ENCODE data around the gene FAM110D.

FAM110D gene

DNA sequence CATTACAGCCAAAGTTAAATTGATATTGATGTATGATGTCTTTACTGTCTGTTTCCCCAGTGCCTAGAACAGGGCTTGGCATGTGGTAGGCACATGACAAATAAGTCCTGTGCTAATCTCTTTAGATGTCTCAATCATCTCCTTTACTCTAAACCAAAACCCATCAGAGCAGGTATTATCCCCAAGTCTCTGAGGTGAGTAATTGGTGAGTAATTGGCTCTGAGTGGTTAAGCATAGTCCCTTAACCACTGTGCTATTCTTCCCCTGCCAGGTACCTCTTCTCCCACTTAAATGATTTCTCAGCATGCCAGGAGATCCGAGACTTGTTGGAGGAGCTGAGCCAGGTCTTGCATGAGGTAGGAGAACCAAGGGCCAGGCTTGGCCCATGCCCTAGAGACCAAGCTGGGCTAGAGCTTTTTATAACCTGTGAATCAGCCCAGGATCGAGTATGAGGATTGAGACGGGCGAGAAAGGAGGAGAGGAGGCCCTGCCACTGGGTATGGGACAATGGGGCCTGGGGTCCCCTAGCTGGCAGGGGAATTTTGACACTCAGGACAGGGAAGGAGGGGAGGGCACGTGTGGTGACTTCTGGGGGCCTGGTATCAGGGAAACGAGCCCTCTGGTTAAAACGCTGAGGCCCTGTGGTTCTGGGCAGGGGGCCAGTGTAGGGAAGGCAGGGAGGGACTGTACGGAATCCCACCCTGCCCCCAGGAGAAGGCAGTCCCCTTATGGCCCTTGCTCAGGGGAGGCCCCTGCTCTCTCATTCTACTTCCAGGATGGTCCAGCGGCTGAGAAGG is 22.9 kb downstream of the FAM110D start:
- no peak overlapping the region for H3K4me3 ChIP-seq (ENCODE audit: low read depth, low read length)
- TF ChIP-seq, protein P1, sequence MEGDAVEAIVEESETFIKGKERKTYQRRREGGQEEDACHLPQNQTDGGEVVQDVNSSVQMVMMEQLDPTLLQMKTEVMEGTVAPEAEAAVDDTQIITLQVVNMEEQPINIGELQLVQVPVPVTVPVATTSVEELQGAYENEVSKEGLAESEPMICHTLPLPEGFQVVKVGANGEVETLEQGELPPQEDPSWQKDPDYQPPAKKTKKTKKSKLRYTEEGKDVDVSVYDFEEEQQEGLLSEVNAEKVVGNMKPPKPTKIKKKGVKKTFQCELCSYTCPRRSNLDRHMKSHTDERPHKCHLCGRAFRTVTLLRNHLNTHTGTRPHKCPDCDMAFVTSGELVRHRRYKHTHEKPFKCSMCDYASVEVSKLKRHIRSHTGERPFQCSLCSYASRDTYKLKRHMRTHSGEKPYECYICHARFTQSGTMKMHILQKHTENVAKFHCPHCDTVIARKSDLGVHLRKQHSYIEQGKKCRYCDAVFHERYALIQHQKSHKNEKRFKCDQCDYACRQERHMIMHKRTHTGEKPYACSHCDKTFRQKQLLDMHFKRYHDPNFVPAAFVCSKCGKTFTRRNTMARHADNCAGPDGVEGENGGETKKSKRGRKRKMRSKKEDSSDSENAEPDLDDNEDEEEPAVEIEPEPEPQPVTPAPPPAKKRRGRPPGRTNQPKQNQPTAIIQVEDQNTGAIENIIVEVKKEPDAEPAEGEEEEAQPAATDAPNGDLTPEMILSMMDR (conservative IDR thresholded peaks at IDR 0.05; ENCODE audit: low read depth, low read length): no peak
- DNase-seq (ENCODE audit: low read depth): no peak

DNA sequence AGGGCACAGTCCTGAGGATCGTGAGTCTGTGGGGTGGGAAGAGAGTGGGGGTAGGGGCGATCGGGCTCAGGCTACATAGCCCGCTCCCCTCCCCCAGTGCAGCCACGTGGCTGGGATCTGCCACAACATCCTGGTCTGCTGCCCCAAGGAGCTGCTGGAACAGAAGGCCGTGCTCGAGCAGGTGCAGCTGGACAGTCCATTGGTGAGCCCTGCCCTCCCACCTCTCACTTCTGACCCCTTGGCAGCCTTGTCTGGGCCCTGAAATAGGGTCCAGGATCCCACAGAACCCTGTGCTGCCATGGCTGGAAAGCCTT is 23.5 kb downstream of the FAM110D start:
- TF ChIP-seq, protein P1 (conservative IDR thresholded peaks at IDR 0.05; ENCODE audit: low read depth, low read length): no peak
- no peak for DNase-seq (ENCODE audit: low read depth)
- no peak overlapping the region for H3K4me3 ChIP-seq (ENCODE audit: low read depth, low read length)

DNA sequence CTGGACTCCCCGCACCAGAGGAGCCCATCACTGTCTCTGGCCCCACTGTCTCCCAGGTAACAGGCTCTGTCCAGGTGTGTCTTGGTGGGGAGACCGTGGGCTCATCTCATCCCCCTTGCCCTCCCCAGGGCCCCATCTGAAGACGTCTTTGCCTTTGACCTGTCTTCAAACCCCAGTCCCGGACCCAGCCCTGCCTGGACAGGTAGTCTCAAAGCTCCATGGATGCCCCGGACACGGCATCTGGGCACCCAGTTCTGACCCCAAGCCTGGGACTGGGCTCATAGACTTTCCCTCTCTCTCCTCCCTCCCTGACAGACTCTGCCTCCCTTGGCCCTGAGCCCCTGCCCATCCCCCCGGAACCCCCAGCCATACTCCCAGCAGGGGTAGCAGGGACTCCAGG is 25.2 kb downstream of the FAM110D start:
- no peak for DNase-seq (ENCODE audit: low read depth)
- no peak overlapping the region for H3K4me3 ChIP-seq (ENCODE audit: low read depth, low read length)
- TF ChIP-seq, protein P1 (conservative IDR thresholded peaks at IDR 0.05; ENCODE audit: low read depth, low read length): no peak

DNA sequence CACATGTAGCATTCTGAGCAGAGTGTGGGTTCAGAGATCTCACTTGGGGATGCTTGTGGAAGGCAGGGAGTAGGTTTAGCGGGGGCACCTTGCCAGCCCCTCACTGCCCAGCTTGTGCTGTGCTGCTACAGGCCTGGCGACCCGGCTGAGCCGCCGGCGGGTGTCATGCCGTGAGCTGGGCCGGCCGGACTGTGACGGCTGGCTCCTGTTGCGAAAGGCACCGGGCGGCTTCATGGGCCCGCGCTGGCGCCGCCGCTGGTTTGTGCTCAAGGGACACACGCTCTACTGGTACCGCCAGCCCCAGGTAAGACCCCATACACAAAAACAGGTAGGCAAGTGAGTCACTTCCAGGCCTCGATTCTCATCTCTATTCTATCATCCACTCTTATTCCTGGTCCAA is 26.0 kb downstream of the FAM110D start:
- no peak overlapping the region for H3K4me3 ChIP-seq (ENCODE audit: low read depth, low read length)
- no peak for DNase-seq (ENCODE audit: low read depth)
- TF ChIP-seq, protein P1 (conservative IDR thresholded peaks at IDR 0.05; ENCODE audit: low read depth, low read length): no peak

DNA sequence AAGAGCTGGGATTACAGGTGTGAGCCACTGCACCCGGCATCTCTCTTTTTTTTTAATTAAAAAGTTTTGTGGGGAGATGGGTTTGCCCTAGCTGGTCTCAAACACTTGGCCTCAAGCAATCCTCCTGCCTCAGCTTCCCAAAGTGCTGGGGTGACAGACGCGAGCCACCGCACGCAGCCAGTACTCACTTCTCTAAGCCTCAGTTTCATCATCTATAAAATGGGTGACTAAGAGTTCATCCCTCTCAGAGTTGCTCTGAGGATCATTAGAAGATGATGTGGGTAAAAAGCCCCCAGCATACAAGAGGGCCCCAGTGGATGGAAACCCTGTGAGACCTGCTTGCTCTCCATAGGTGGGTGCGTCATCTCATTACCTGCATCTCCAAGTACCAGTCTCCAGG is 29.0 kb downstream of the FAM110D start:
- no peak for DNase-seq (ENCODE audit: low read depth)
- TF ChIP-seq, protein P1 (conservative IDR thresholded peaks at IDR 0.05; ENCODE audit: low read depth, low read length): no peak
- H3K4me3 ChIP-seq (ENCODE audit: low read depth, low read length): no peak overlapping the region

DNA sequence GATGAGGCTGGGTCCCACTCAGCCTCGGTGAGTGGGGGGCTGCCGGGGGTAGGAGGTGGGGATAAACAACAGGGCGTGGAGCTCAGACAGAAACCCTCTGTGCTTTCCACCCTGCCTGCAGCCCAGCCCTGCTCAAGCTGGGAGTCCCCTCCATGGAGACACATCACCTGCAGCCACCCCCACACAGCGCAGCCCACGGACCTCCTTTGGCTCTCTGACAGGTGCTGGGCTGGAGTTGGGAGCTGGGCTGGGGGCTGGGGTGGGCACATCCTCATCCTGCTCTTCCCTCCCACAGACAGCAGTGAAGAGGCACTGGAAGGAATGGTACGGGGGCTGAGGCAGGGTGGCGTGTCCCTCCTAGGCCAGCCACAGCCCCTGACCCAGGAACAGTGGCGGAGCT is 29.6 kb downstream of the FAM110D start:
- DNase-seq (ENCODE audit: low read depth): no peak
- TF ChIP-seq, protein P1 (conservative IDR thresholded peaks at IDR 0.05; ENCODE audit: low read depth, low read length): no peak
- no peak overlapping the region for H3K4me3 ChIP-seq (ENCODE audit: low read depth, low read length)

DNA sequence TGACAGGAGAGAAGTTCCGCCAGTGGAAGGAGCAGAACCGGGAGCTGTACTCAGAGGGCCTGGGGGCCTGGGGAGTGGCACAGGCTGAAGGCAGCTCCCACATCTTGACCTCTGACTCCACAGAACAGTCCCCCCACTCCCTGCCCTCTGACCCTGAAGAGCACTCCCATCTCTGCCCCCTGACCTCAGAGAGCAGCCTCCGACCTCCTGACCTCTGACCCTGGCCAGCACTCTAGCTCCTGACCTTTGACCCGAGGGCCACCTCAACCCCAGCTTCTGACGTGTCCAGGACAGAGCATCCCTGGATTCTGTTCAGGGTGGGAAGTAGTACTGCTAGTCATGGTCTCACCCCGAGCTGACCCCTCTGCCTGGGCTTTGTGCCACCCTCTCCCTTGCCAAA is 30.5 kb downstream of the FAM110D start:
- no peak overlapping the region for H3K4me3 ChIP-seq (ENCODE audit: low read depth, low read length)
- no peak for DNase-seq (ENCODE audit: low read depth)
- TF ChIP-seq, protein P1 (conservative IDR thresholded peaks at IDR 0.05; ENCODE audit: low read depth, low read length): no peak
